Hepatocyte (in vitro differentiated cells): Measurements from ENCODE around the gene ATP13A3. TPM values are rescaled to one million over a fixed set of nuclear protein-coding genes. Genes with fewer than 3 reads are reported as not detected.

Experiments used
- DNase-seq: peaks from one replicate; pipeline ENCODE4 v3.0.0-alpha.2; 2016; ENCODE audit warnings: low spot score
- H2AFZ ChIP-seq: fragments of 200-600 bp; sonication (generic); 2 replicates; pipeline ENCODE4 v1.6.0; 2016; ENCODE audit warnings: antibody characterized with exemption, mild to moderate bottlenecking
- H3K27ac ChIP-seq: fragments of 200-600 bp; sonication (generic); 2 replicates; pipeline ENCODE4 v1.5.1; 2016; ENCODE audit warnings: mild to moderate bottlenecking
- H3K27me3 ChIP-seq: fragments of 200-600 bp; sonication (generic); 2 replicates; pipeline ENCODE4 v1.6.1; 2016
- H3K36me3 ChIP-seq: fragments of 200-600 bp; sonication (generic); replicated peaks from 2 replicates; pipeline ENCODE4 v1.5.1; 2016; ENCODE audit warnings: low read depth; ENCODE audit not compliant: insufficient read depth
- H3K4me1 ChIP-seq: fragments of 200-600 bp; sonication (generic); 2 replicates; pipeline ENCODE4 v1.5.1; 2016; ENCODE audit warnings: mild to moderate bottlenecking, moderate library complexity; ENCODE audit not compliant: insufficient read depth
- H3K4me2 ChIP-seq: fragments of 200-600 bp; sonication (generic); 2 replicates; pipeline ENCODE4 v1.6.0; 2016
- H3K4me3 ChIP-seq: fragments of 200-600 bp; sonication (generic); 2 replicates; pipeline ENCODE4 v1.5.1; 2016; ENCODE audit warnings: mild to moderate bottlenecking
- H3K79me2 ChIP-seq: fragments of 200-600 bp; sonication (generic); 2 replicates; pipeline ENCODE4 v1.6.0; 2017; ENCODE audit warnings: mild to moderate bottlenecking
- H3K9me2 ChIP-seq: fragments of 200-600 bp; sonication (generic); replicated peaks from 2 replicates; pipeline ENCODE4 v1.6.0; 2017; ENCODE audit warnings: mild to moderate bottlenecking; ENCODE audit not compliant: insufficient read depth
- H3K9me3 ChIP-seq: fragments of 200-600 bp; sonication (generic); 2 replicates; pipeline ENCODE4 v1.5.1; 2016; ENCODE audit warnings: low read depth, mild to moderate bottlenecking
- H4K20me1 ChIP-seq: fragments of 200-600 bp; sonication (generic); 2 replicates; pipeline ENCODE4 v1.6.0; 2016; ENCODE audit warnings: mild to moderate bottlenecking; ENCODE audit not compliant: insufficient read depth, poor library complexity, severe bottlenecking
- EZH2 ChIP-seq: fragments of 200-600 bp; sonication (generic); IDR thresholded peaks from 2 replicates; pipeline ENCODE4 v1.6.1; 2016; ENCODE audit warnings: antibody characterized with exemption, mild to moderate bottlenecking, borderline replicate concordance
- EZH2phosphoT487 ChIP-seq: fragments of 200-600 bp; sonication (generic); IDR thresholded peaks from one replicate; pipeline ENCODE4 v1.6.1; 2018; ENCODE audit warnings: antibody characterized with exemption, mild to moderate bottlenecking, low read depth, moderate library complexity; ENCODE audit not compliant: unreplicated experiment, severe bottlenecking
- WGBS: methylation state at CpG from one replicate; pipeline ENCODE4 v1.1.6; 2016; ENCODE audit warnings: low lambda C conversion rate; ENCODE audit errors: missing lambda C conversion rate; 5-methylcytosine and 5-hydroxymethylcytosine counted together
- polyA plus RNA-seq: library from polyadenylated mRNA; unstranded; fragments of >200 nt; fragmentation: Nextera tagmentation; extraction: Ambion mirVana; gene quantifications from 2 replicates; pipeline ENCODE4 v1.2.1, GENCODE V29; 2016
- total RNA-seq: library from RNA; depleted of rRNA; stranded (reverse); fragments of >200 nt; gene quantifications from 2 replicates; pipeline ENCODE4 v1.2.3, GENCODE V29; 2014
- TF ChIP-seq, protein P1 (sequence below): fragments of 200-600 bp; sonication (generic); IDR thresholded peaks from 2 replicates; pipeline ENCODE4 v1.5.1; 2016; ENCODE audit warnings: antibody characterized with exemption, mild to moderate bottlenecking; ENCODE audit not compliant: poor library complexity

The ATP13A3 gene
- total and polyA plus RNA-seq, 2 experiments from 2014 or later: 18.3 to 131 TPM

DNA sequence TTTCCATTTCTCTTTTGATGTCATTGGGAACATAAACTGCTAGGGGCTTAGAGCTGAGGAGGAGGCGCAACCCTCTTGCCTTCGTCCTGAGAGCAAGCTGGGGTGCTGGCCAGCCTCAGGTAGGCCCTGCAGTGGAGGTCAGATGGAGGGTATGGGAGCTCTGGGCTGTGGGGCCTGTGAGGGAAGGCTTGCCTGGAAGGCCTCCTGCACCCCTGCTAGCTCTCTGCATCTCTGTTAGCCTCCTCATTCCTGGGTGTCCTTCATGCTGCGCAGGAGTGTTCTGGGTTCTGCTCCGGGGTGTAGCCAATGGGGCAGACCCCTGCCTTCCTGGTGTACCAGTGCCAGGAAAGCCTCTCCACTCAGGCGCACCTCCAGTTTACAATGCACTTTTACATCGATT is 99.5 kb downstream of the ATP13A3 start:
- Histone ChIP-seq H3K9me3 (no peaks in the 10 kb centered on the region), H3K4me2 (no peak overlapping the region), H3K79me2 (no peaks in the 10 kb centered on the region), H3K9me2 (no peaks in the 10 kb centered on the region), H3K4me3 (no peak overlapping the region), H3K36me3 (no peaks in the 10 kb centered on the region), H3K27me3 (no peaks in the 10 kb centered on the region), H2AFZ (no peak overlapping the region), H3K4me1 (no peaks in the 10 kb centered on the region), H3K27ac (no peak overlapping the region), H4K20me1 (no peaks in the 10 kb centered on the region)
- WGBS: 99% methylated on average over 6 of the region's 6 CpGs
- DNase-seq: no peak
- TF ChIP-seq, protein P1, sequence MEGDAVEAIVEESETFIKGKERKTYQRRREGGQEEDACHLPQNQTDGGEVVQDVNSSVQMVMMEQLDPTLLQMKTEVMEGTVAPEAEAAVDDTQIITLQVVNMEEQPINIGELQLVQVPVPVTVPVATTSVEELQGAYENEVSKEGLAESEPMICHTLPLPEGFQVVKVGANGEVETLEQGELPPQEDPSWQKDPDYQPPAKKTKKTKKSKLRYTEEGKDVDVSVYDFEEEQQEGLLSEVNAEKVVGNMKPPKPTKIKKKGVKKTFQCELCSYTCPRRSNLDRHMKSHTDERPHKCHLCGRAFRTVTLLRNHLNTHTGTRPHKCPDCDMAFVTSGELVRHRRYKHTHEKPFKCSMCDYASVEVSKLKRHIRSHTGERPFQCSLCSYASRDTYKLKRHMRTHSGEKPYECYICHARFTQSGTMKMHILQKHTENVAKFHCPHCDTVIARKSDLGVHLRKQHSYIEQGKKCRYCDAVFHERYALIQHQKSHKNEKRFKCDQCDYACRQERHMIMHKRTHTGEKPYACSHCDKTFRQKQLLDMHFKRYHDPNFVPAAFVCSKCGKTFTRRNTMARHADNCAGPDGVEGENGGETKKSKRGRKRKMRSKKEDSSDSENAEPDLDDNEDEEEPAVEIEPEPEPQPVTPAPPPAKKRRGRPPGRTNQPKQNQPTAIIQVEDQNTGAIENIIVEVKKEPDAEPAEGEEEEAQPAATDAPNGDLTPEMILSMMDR: no peak
- TF ChIP-seq EZH2phosphoT487: no peak
- no peak for TF ChIP-seq EZH2

GRCh38 chr3:194386648-194387047 is 100.2 kb downstream of the ATP13A3 start:
- DNase-seq: no peak
- 58% methylated on average over 7 of the region's 7 CpGs for WGBS
- Histone ChIP-seq H3K27ac (no peak overlapping the region), H3K9me2 (no peaks in the 10 kb centered on the region), H3K4me3 (no peak overlapping the region), H4K20me1 (no peaks in the 10 kb centered on the region), H2AFZ (no peak overlapping the region), H3K36me3 (no peaks in the 10 kb centered on the region), H3K27me3 (no peaks in the 10 kb centered on the region), H3K4me1 (no peaks in the 10 kb centered on the region), H3K9me3 (no peaks in the 10 kb centered on the region), H3K79me2 (no peaks in the 10 kb centered on the region), H3K4me2 (no peak overlapping the region)
- TF ChIP-seq EZH2 (no peak), EZH2phosphoT487 (no peak)
- TF ChIP-seq, protein P1: no peak

DNA sequence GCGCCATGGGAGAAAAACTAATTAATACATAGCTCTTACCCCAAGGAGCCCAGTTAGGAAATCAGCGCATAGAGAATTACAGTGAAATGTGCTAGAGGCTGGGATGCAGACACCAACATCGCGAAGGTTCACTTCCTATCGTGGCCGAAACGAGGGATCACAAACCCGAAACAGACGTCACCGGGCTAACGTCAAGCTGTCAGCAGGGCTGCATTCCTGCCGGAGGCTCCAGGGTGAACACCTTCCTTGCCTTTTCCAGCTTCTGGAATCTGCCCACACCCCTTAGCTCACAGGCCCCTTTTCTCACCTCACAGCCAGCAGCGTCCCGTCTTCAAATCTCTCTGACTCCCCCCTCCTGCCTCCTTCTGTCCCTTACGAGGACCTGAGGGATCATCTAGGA is 100.7 kb downstream of the ATP13A3 start:
- H3K36me3 ChIP-seq: no peaks in the 10 kb centered on the region
- H3K4me1 ChIP-seq: no peaks in the 10 kb centered on the region
- H3K4me2 ChIP-seq: no peak overlapping the region
- no peaks in the 10 kb centered on the region for H3K9me2 ChIP-seq
- H2AFZ ChIP-seq: no peak overlapping the region
- no peak for DNase-seq
- TF ChIP-seq EZH2phosphoT487: no peak
- TF ChIP-seq, protein P1: no peak
- no peak for TF ChIP-seq EZH2
- no peak overlapping the region for H3K27ac ChIP-seq
- no peaks in the 10 kb centered on the region for H3K9me3 ChIP-seq
- H4K20me1 ChIP-seq: no peaks in the 10 kb centered on the region
- H3K79me2 ChIP-seq: no peaks in the 10 kb centered on the region
- H3K4me3 ChIP-seq: no peak overlapping the region
- no peaks in the 10 kb centered on the region for H3K27me3 ChIP-seq
- 60% methylated on average over 15 of the region's 15 CpGs for WGBS

DNA sequence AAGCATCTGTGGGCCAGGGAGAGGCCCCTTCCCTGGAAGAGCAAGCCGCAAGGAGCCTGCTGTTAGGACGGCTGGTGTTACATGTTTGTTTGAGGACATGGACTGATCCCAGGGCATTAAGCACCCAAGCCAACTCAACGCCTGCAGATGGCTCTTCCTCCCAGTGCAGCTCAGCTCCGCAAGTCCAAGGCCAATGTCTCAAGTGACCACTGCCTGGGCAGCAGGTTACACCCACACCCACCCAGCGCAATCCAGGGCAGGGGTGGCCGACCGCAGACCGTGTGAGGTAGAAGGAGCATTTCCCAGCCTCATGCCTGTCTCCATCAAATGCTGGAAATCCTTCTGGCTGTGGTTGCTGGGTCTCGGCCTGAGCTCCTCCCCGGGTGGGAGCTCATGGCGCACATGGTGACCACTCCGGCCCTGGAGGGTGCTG is 102.2 kb downstream of the ATP13A3 start:
- no peaks in the 10 kb centered on the region for H3K9me3 ChIP-seq
- H3K36me3 ChIP-seq: no peaks in the 10 kb centered on the region
- H4K20me1 ChIP-seq: no peaks in the 10 kb centered on the region
- no peaks in the 10 kb centered on the region for H3K27me3 ChIP-seq
- H3K4me2 ChIP-seq: no peak overlapping the region
- H2AFZ ChIP-seq: no peak overlapping the region
- no peaks in the 10 kb centered on the region for H3K9me2 ChIP-seq
- H3K4me3 ChIP-seq: no peak overlapping the region
- no peak for DNase-seq
- TF ChIP-seq, protein P1: no peak
- no peak for TF ChIP-seq EZH2phosphoT487
- TF ChIP-seq EZH2: no peak
- no peaks in the 10 kb centered on the region for H3K4me1 ChIP-seq
- 88% methylated on average over 12 of the region's 12 CpGs for WGBS
- no peak overlapping the region for H3K27ac ChIP-seq
- no peaks in the 10 kb centered on the region for H3K79me2 ChIP-seq
